ENCODE measurements around the gene SMIM1. TPM values are rescaled to one million over a fixed set of nuclear protein-coding genes. Genes with fewer than 3 reads are reported as not detected.

SMIM1 gene
- total RNA-seq, 1 experiment from 2014 or later = 5.5 TPM

DNA sequence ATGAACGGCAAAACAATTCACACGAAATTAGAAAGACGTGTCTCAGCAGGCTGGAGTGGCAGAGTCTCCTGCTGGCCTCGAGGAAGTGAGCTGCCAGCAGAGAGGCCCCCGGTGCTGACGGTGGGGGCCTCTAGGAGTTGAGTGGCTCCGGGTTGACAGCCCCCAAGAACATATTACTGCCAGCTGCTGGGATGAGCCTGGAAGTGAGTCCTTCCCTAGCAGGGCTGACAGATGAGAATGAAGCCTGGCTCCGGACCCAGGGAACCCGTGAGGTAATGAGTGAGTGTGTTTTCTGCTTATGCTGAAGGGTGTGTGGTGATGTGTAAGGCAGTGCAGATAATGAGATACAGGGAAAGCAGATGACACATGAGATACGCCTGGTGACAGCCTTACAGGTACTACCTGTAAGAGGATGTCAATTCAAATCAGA lies 47.2 kb downstream of the SMIM1 start:
- no peak overlapping the region for H3K4me2 ChIP-seq (ENCODE audit: low read length)
- no peaks in the 10 kb centered on the region for H3K9me3 ChIP-seq (ENCODE audit: control insufficient read depth in 1 of 2, insufficient read depth in 1 of 2, low read depth in 1 of 2, low read length in 2 of 2)
- no peaks in the 10 kb centered on the region for H4K20me1 ChIP-seq (ENCODE audit: insufficient read depth)
- no TSS peak for BruUV-seq (replicated peaks)
- ChIA-PET POLR2A (no interaction called here), RAD21 (ENCODE audit: low non-redundant PET in 1 of 2, low total read pairs in 2 of 2, uncharacterized antibody in 2 of 2, unreplicated experiment in 2 of 2) (no interaction called here), CTCF (no interaction called here)
- no peak overlapping the region for H3K27ac ChIP-seq (ENCODE audit: low read depth, low read length)
- H3K9me2 ChIP-seq (ENCODE audit: insufficient read depth) = no peaks in the 10 kb centered on the region
- H2AFZ ChIP-seq (ENCODE audit: low read depth, low read length, poor library complexity, severe bottlenecking) = no peak overlapping the region
- H3K4me3 ChIP-seq (replicated peaks in 1 of 2; ENCODE audit: low read depth in 1 of 2, low read length in 2 of 2) = no peak overlapping the region
- no peaks in the 10 kb centered on the region for H3K79me2 ChIP-seq (ENCODE audit: insufficient read depth, low read length)
- no peak overlapping the region for H3K9ac ChIP-seq (ENCODE audit: low read length)
- ATAC-seq = no peak
- H3K36me3 ChIP-seq (ENCODE audit: control insufficient read depth in 1 of 2, insufficient read depth in 2 of 2, low read length in 2 of 2) = no peaks in the 10 kb centered on the region; a peak in 1 of 4 replicates
- intact Hi-C loops (cut with micrococcal nuclease) = no loop called here
- no peaks in the 10 kb centered on the region for H3K27me3 ChIP-seq (ENCODE audit: insufficient read depth, low read length)
- TF ChIP-seq EGR1 (IDR thresholded peaks at IDR 0.05; ENCODE audit: low read depth) = no peak
- no peak for TF ChIP-seq EZH2phosphoT487 (IDR thresholded peaks at IDR 0.05; ENCODE audit: borderline replicate concordance)
- TF ChIP-seq, protein P1, sequence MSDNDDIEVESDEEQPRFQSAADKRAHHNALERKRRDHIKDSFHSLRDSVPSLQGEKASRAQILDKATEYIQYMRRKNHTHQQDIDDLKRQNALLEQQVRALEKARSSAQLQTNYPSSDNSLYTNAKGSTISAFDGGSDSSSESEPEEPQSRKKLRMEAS (IDR thresholded peaks at IDR 0.05) = no peak
- no peaks in the 10 kb centered on the region for H3K4me1 ChIP-seq (ENCODE audit: control insufficient read depth in 1 of 2, insufficient read depth in 2 of 2, low read length in 2 of 2)
- no peak for DNase-seq (ENCODE audit: low read depth, low spot score)

DNA sequence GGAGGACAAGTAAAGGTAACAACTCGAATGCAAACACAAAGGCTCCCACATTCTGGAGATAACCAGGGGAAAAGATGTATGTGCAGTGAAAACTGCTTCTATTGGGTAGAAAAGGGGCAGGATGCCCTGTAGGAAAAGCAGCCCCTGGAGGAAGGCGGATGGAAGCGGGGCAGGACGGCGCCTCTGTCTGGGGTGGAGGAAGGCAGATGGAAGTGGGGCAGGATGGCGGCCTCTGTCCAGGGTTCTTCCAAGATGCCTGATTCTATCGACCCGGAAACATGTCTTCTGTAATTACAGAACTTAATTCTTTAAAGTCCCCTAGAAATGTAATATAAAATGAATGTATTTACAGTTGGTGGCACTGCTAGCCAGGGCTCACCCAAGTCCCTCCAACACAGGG lies 47.8 kb downstream of the SMIM1 start:
- Histone ChIP-seq H3K9me2 (ENCODE audit: insufficient read depth) (no peaks in the 10 kb centered on the region), H3K4me1 (ENCODE audit: control insufficient read depth in 1 of 2, insufficient read depth in 2 of 2, low read length in 2 of 2) (no peaks in the 10 kb centered on the region), H4K20me1 (ENCODE audit: insufficient read depth) (no peaks in the 10 kb centered on the region), H3K4me3 (replicated peaks in 1 of 2; ENCODE audit: low read depth in 1 of 2, low read length in 2 of 2) (no peak overlapping the region), H3K79me2 (ENCODE audit: insufficient read depth, low read length) (no peaks in the 10 kb centered on the region), H3K27ac (ENCODE audit: low read depth, low read length) (no peak overlapping the region), H2AFZ (ENCODE audit: low read depth, low read length, poor library complexity, severe bottlenecking) (no peak overlapping the region), H3K4me2 (ENCODE audit: low read length) (no peak overlapping the region), H3K9ac (ENCODE audit: low read length) (no peak overlapping the region), H3K9me3 (ENCODE audit: control insufficient read depth in 1 of 2, insufficient read depth in 1 of 2, low read depth in 1 of 2, low read length in 2 of 2) (no peaks in the 10 kb centered on the region), H3K27me3 (ENCODE audit: insufficient read depth, low read length) (no peaks in the 10 kb centered on the region), H3K36me3 (ENCODE audit: control insufficient read depth in 1 of 2, insufficient read depth in 2 of 2, low read length in 2 of 2) (no peaks in the 10 kb centered on the region; a peak in 1 of 4 replicates)
- intact Hi-C loops (cut with micrococcal nuclease) = no loop called here
- DNase-seq (ENCODE audit: low read depth, low spot score) (no peak), ATAC-seq (no peak)
- ChIA-PET POLR2A (no interaction called here), CTCF (no interaction called here), RAD21 (ENCODE audit: low non-redundant PET in 1 of 2, low total read pairs in 2 of 2, uncharacterized antibody in 2 of 2, unreplicated experiment in 2 of 2) (no interaction called here)
- BruUV-seq (replicated peaks) = no TSS peak
- no peak for TF ChIP-seq POLR2AphosphoS5 (IDR thresholded peaks at IDR 0.05; ENCODE audit: low read depth, low read length)
- TF ChIP-seq, protein P2, sequence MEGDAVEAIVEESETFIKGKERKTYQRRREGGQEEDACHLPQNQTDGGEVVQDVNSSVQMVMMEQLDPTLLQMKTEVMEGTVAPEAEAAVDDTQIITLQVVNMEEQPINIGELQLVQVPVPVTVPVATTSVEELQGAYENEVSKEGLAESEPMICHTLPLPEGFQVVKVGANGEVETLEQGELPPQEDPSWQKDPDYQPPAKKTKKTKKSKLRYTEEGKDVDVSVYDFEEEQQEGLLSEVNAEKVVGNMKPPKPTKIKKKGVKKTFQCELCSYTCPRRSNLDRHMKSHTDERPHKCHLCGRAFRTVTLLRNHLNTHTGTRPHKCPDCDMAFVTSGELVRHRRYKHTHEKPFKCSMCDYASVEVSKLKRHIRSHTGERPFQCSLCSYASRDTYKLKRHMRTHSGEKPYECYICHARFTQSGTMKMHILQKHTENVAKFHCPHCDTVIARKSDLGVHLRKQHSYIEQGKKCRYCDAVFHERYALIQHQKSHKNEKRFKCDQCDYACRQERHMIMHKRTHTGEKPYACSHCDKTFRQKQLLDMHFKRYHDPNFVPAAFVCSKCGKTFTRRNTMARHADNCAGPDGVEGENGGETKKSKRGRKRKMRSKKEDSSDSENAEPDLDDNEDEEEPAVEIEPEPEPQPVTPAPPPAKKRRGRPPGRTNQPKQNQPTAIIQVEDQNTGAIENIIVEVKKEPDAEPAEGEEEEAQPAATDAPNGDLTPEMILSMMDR (IDR thresholded peaks at IDR 0.05 in 2 of 3, conservative IDR thresholded peaks at IDR 0.05 in 1 of 3; ENCODE audit: borderline replicate concordance in 1 of 3, insufficient read depth in 1 of 3, low read depth in 2 of 3, low read length in 2 of 3) = no peak
- TF ChIP-seq, protein P3, sequence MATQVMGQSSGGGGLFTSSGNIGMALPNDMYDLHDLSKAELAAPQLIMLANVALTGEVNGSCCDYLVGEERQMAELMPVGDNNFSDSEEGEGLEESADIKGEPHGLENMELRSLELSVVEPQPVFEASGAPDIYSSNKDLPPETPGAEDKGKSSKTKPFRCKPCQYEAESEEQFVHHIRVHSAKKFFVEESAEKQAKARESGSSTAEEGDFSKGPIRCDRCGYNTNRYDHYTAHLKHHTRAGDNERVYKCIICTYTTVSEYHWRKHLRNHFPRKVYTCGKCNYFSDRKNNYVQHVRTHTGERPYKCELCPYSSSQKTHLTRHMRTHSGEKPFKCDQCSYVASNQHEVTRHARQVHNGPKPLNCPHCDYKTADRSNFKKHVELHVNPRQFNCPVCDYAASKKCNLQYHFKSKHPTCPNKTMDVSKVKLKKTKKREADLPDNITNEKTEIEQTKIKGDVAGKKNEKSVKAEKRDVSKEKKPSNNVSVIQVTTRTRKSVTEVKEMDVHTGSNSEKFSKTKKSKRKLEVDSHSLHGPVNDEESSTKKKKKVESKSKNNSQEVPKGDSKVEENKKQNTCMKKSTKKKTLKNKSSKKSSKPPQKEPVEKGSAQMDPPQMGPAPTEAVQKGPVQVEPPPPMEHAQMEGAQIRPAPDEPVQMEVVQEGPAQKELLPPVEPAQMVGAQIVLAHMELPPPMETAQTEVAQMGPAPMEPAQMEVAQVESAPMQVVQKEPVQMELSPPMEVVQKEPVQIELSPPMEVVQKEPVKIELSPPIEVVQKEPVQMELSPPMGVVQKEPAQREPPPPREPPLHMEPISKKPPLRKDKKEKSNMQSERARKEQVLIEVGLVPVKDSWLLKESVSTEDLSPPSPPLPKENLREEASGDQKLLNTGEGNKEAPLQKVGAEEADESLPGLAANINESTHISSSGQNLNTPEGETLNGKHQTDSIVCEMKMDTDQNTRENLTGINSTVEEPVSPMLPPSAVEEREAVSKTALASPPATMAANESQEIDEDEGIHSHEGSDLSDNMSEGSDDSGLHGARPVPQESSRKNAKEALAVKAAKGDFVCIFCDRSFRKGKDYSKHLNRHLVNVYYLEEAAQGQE (IDR thresholded peaks at IDR 0.05; ENCODE audit: low read depth) = no peak
- no peak for TF ChIP-seq RAD21 (IDR thresholded peaks at IDR 0.05; ENCODE audit: low read depth)
- TF ChIP-seq SP1 (IDR thresholded peaks at IDR 0.05; ENCODE audit: low read depth) = no peak
- no peak for TF ChIP-seq TCF7L2 (IDR thresholded peaks at IDR 0.05; ENCODE audit: borderline replicate concordance, extremely low read depth, insufficient read depth, insufficient read length)
- TF ChIP-seq, protein P4, sequence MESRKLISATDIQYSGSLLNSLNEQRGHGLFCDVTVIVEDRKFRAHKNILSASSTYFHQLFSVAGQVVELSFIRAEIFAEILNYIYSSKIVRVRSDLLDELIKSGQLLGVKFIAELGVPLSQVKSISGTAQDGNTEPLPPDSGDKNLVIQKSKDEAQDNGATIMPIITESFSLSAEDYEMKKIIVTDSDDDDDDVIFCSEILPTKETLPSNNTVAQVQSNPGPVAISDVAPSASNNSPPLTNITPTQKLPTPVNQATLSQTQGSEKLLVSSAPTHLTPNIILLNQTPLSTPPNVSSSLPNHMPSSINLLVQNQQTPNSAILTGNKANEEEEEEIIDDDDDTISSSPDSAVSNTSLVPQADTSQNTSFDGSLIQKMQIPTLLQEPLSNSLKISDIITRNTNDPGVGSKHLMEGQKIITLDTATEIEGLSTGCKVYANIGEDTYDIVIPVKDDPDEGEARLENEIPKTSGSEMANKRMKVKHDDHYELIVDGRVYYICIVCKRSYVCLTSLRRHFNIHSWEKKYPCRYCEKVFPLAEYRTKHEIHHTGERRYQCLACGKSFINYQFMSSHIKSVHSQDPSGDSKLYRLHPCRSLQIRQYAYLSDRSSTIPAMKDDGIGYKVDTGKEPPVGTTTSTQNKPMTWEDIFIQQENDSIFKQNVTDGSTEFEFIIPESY (IDR thresholded peaks at IDR 0.05; ENCODE audit: extremely low read depth, insufficient replicate concordance, low read length) = no peak
- no peak for TF ChIP-seq JUND (IDR thresholded peaks at IDR 0.05)
- no peak for TF ChIP-seq ZNF274 (IDR thresholded peaks at IDR 0.05; ENCODE audit: low read depth, low read length)
- TF ChIP-seq, protein P1 (IDR thresholded peaks at IDR 0.05) = no peak
